ENCODE results near the gene SKA3. TPM values are rescaled to one million over a fixed set of nuclear protein-coding genes. Genes with fewer than 3 reads are reported as not detected.

The SKA3 gene
- total RNA-seq, 4 donors from 2014 or later, result 0.96 to 1.9 (median 1.1) TPM; not detected in 1

DNA sequence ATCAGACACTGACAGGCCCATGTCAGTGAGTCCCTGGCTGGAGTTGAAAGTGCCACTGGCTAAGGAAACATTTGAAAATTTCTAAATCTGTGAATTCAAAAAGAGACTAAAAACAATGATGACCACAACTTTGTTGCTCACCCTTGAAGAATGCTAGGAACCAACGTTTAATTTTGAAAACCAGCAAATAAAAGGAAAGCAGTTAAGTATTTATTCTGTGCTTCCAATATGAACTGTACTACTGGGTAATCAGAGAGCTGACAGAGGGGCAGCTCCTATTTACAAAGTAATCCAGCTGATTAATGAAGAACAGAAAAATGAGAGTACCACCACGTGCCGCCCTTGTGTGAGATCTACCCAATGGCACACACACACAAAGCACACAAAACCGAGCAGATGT is 70.3 kb downstream of the SKA3 start:
- DNase-seq (ENCODE audit: low spot score) (no peak), ATAC-seq (ENCODE audit: low FRiP score) (no peak)

DNA sequence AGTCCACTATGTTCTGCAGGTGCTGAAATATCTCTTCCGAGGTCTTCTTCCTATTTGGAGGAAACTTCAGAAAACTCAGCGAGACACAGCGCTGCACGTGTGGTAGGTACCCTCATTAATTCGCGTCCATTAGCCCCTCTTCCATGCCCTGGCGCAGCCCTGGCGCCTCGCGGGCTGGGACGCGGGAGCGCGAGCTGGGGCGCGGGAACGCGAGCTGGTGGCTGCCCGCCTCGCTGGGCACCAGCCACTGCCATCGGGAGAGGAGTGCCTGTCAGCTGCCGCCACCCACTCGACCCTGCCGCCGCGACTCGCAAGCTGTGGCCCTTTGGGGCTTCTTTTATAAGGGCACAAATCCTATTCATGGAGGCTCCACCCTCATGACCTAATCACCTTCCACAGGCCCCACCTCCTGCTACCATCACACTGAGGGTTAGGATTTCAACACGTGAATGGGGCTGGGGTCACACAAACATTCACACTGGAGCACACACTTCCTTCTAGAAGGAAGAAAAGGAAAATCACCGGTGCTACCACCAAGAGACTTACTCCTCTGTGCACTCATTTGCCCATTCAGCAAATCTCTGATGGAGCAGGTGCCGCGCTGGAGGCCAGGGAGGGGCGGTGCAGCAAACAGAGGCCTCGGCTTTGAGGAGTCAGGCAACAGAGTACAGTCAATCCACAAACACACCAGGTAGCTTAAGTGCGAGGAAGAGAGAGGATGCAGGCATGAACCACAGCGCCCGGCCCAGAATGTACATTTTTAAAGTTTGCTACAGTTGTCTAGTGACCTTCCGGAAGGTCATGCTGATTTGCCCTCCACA is 71.9 kb downstream of the SKA3 start:
- TF ChIP-seq CTCF (IDR thresholded peaks at IDR 0.05), result no peak
- no peak for DNase-seq (ENCODE audit: low spot score)
- ATAC-seq (ENCODE audit: low FRiP score), result no peak

More for the DNA sequence above, 70.3 kb downstream of the SKA3 start:
- no peak for TF ChIP-seq CTCF (IDR thresholded peaks at IDR 0.05)

Small RNA genes lying within 50 kb of the gene (small RNA-seq; reads per million reads assigned to genes)
- gene AL158032.1 (not detected), gene RF00086 (not detected), gene RF02116 (not detected)

Other genes starting within 250 kb of the SKA3 start
- 10 to 100 TPM; 27.6 to 48.0 (median 36.4) TPM for gene LATS2, start 115.0 kb downstream of the SKA3 start, total RNA-seq
- gene SAP18, start 36.4 kb downstream of the SKA3 start, total RNA-seq, result 10 to 100 TPM; 42.9 to 52.5 (median 48.2) TPM
- gene MRPL57, start 106 bp upstream of the SKA3 start, total RNA-seq, result 10 to 100 TPM; 19.1 to 29.2 (median 24.7) TPM

Data from omental fat pad (tissue), 4 donors.